Activated CD4-positive, alpha-beta T cell treated with anti-CD3 and anti-CD28 coated beads for 1 hour (primary cell): ENCODE measurements around the gene PDE3B.
"Not testable (repeated sequence)": the region's sequence is repeated elsewhere in the genome, so short reads cannot be mapped to it uniquely, and the experiment has no call there.

ENCODE experiments used
- DNase-seq: peaks from one replicate; pipeline ENCODE4 v3.0.0-alpha.2; 2020

The PDE3B gene

DNA sequence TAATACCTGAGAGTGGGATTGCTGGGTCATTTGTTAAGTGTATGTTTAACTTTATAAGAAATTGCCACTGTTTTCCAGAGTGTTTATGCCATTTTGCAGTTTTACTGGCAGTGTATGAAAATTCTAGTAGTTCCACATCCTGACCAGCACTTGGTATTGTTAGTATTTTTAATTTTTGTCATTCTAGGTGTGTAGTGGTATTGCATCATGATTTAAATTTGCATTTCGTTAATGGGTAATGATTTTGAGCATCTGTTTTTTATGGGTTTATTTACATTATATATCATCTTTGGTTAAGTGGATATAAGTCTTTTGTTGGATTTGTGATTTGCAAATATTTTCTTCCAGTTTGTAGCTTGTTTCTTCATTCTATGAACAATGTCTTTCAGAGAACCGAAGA lies 34.7 kb downstream of the PDE3B start:
- DNase-seq = no peak

DNA sequence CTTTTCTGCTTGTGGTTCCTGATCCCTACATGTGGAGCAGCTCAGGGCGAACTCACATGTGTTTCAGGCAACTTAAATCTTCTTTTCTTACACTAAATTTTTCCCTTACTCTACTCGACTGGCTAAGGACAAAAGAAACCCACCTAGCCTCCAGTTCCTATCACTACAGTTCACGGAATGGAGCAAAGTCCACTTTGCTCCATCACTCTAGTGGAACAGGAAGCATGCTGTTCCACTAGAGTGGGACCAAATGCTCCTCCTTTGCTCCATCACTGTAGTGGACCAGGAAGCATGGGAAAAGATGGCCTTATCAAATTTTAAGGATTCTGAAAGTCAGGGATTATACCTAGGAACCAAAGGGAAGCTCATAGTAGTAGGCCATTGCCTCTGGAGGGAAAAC lies 36.1 kb downstream of the PDE3B start:
- no peak for DNase-seq

GRCh38 chr11:14684234-14684915 lies 40.8 kb downstream of the PDE3B start:
- DNase-seq = not testable (repeated sequence)

DNA sequence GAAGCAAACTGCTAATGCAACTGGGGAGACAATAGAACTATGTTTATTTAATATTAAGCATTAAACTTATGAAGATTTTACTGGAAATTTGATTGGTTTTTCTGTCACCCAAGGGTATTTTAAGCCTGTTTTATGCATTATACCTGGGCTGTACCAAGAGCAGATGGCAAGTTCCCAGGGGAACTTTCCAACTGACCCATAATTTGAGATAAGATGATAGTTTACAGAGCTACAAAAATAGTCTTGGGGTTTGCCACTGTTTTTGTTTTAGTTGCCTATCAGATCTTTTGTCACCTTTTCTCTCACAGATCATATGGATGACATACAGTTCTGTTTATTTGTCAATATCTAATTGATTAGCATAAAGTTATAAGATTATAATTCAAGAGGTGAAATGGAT lies 43.9 kb downstream of the PDE3B start:
- DNase-seq = no peak

DNA sequence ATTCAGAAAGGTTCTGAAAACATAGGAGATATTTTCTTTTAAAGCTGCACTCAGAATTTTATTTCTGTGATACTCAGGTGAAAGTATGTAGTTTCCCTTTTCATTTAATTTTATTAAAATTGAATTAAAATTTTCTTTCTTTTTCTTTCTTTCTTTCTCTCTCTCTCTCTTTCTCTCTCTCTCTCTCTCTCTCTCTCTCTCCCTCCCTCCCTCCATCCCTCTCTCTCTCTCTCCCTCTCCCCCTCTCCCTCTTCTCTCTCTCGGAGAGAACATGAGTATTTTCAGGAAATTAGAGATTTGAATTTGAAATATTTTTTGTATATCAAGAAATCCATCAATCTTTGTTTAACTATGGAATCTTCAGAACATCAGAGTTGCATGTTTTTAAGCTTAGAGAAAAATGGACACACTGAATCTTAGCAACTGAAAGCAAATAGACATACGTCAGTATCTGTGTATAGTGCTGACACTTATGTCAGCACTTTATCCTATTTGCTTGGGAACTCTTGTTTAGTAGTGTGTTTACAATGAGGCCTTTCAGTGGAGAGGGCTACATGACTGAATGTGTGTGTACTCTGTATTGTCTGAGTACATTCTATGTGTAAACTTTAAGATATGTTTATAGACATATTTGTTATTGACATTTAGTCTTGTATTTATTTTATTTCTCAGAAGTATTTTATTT lies 44.5 kb downstream of the PDE3B start:
- DNase-seq = no peak

DNA sequence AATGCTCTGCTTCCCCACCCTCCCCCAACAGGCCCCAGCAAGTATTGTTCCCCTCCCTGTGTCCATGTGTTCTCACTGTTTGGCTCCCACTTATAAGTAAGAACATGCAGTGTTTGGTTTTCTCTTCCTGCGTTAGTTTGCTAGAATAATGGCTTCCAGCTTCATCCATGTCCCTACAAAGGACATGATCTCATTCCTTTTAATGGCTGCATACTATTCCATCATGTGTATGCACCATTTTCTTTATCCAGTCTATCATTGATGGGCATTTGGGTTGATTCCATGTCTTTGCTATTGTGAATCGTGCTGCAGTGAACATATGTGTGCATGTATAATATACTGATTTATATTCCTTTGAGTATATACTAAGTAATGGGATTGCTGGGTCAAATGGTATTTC lies 52.1 kb downstream of the PDE3B start:
- not testable (repeated sequence) for DNase-seq

DNA sequence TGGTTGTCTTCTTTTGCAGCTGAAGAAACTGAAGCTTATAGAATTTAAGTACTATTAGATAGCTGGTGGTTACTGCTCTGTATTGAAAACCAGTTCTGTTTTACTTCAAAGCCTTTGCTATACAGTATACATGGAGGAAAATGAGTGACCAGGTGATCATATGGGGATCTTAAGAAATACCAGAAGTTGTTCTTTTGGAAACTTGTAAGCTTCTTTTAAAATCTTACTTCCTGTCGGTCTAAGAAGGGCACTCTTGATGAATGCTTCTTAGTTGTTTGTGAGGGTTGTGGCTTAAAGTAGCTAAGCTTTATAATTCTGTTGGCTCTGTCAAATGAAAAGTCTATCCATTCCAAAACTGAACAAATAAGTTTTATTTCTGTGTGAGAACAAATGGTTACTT lies 55.2 kb downstream of the PDE3B start:
- DNase-seq = no peak

DNA sequence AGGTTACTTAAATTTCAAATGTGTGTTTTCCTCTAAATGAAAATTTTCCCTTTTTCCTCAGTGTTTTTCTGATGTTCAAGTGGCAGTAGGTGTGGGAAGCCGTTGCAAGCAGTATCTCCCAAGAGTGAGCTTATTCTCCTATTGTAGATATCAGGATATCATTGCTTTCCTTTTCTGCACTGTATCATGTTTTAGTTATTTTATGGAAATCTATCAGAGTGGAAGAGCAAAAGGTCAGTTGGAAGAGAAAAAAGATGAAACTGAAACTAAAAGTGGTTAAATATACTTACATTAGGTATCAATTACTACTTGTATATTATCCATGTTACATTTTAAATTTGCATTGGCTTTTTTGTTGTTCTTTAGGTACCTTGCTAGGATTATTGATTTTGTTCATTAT lies 57.0 kb downstream of the PDE3B start:
- no peak for DNase-seq

GRCh38 chr11:14702760-14703159 lies 59.2 kb downstream of the PDE3B start:
- DNase-seq = no peak

GRCh38 chr11:14703731-14704130 lies 60.1 kb downstream of the PDE3B start:
- DNase-seq = no peak

GRCh38 chr11:14705067-14705466 lies 61.5 kb downstream of the PDE3B start:
- no peak for DNase-seq

DNA sequence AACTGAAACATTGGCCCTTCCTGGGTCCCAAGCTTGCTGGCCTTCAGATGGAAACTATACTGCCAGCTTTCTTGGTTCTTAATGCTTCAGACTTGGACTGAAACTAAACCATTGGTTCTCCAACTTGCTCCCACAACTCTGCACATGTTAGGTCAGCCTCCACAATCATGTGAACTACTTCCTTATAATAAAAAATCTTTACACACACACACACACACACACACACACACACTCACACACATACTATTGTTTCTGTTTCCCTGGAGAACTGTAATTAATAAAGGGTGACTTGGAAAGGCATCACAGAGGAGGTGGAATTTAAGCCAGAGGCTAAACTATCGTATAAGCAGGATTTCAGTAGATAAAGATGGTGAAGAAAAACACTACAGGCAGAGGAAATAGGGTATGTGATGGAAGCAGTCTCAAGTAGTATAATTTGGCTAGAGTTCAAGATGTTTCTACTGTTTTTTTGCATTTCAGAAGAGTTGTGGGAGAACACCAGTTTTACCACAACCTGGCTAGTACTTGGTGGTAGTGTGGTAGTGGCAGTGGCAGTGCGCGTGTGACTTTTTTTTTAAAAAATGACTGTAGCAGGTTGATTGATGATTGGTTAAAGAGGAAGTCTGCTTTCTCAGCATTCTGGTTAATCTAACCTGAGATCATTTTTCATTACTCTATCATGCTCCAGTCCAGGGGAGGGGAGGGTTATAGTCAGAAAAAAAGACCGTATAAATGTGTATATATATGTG lies 70.1 kb downstream of the PDE3B start:
- no peak for DNase-seq

GRCh38 chr11:14715669-14716068 lies 72.1 kb downstream of the PDE3B start:
- DNase-seq = not testable (repeated sequence)

DNA sequence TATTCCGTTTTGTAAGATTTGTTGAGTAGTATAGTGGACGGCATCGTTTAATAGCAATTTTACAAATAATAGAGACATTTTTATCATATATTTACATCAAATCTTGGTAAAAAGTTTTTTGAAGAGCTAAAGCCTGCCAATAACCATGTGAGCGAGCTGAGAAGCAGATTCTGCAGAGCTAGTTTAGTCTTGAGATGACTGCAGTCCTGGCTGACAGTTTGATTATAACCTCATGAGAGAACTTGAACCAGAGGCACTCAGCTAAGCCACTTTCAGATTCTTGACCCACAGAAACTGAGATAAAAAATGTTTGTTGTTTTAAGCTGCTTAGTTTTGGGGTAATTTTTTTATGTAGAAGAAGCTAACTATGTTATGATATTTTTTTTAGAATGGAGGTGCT lies 78.9 kb downstream of the PDE3B start:
- no peak for DNase-seq

GRCh38 chr11:14725150-14725549 lies 81.5 kb downstream of the PDE3B start:
- DNase-seq = no peak

DNA sequence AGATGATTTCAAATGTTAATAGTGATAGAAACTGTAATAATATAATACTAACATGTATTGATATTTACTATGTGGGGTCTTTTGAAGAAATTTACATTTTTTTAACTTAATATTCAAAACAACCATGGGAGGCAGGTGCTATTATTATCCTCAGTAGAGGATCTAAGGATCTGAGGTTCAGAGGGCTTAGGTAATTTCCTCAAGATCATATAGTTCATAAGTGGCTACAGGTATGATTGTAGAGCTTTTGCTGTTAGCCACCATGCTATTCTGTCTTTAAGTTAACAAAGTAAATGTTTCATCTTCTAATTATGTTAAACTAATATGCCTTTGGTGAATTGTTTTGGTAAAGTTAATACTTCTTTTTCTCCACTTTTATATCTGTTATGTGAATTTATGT lies 83.6 kb downstream of the PDE3B start:
- no peak for DNase-seq

DNA sequence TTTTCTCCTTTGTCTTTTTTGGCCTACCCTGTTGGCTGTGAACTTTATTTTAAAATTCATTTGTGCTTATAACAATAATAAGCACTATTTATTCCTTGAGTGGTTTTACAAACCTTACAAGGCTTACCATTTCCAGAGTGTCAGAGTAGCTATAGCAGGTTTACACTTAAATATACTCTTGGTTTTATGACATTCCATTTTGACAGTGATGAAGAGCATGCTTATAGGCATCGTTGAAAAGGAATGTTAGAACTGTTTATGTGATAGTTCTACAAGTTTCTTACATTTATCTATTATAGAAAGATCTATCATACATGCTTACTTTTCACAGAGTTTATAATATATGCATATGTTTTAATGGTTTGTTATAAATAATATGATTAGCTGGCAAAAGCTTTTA lies 84.1 kb downstream of the PDE3B start:
- DNase-seq = no peak

DNA sequence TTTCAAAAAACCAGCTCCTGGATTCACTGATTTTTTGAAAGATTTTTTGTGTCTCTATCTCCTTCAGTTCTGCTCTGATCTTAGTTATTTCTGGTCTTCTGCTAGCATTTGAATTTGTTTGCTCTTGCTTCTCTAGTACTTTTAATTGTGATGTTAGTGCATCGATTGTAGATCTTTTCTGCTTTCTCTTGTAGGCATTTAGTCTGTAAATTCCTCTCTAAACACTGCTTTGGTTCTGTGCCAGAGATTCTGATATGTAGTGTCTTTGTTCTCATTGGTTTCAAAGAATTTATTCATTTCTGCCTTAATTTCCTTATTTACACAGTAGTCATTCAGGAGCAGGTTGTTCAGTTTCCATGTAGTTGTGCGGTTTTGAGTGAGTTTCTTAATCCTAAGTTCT lies 96.9 kb downstream of the PDE3B start:
- DNase-seq = not testable (repeated sequence)

GRCh38 chr11:14741195-14741594 lies 97.6 kb downstream of the PDE3B start:
- no peak for DNase-seq

DNA sequence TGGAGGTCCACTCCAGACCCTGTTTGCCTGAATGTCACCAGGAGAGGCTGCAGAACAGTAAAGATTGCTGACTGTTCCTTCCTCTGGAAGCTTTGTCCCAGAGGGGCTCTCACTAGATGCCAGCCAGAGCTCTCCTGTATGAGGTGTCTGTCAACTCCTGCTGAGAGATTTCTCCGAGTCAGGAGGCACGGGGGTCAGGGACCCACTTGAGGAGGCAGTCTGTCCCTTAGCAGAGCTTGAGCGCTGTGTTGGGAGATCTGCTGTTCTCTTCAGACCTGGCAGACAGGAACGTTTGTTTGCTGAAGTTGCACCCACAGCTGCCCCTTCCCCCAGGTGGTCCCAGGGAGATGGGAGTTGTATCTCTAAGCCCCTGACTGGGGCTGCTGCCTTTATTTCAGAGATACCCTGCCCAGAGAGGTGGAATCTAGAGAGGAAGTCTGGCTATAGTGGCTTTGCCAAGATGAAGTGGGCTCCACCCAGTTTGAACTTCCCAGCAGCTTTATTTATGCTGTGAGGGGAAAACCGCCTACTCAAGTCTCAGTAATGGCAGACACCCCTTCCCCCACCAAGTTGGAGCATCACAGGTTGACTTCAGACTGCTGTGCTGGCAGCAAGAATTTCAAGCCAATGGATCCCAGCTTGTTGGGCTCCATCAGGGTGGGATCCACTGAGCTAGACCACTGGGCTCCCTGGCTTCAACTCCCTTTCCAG lies 99.4 kb downstream of the PDE3B start:
- no peak for DNase-seq

DNA sequence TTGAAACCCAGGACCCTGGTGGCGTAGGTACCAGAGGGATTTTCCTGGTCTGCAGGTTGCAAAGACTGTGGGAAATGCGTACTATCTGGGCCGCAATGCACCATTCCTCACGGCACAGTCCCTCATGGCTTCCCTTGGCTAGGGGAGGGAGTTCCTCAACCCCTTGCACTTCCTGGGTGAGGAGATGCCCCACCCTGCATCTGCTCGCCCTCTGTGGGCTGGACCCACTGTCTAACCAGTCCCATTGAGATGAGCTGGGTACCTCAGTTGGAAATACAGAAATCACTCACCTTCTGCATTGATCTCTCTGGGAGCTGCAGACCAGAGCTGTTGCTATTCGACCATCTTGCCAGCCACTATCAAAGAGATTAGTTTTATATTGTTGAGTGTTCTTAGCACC lies 100.1 kb downstream of the PDE3B start:
- not testable (repeated sequence) for DNase-seq

- DNase-seq = no peak
Observed at GRCh38 chr11:14746857-14747395, 103.3 kb downstream of the PDE3B start.

DNA sequence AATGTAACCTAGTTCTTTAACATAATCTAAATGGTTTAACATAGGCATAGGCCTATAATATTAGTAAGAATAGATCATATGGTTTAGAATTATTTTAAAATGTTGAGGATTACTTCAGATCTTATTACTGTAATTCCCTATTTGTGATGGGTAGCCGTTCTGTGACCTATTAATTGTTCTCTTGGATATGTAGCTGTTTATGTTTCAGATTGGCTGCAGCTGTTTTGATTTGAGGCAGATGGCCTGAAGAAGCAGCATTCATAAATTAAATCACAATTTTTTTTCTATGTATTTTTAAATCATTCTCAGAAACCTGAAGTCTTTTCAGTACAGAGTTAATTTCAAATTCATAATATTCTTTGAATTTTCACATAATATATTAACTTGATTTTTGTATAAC lies 104.5 kb downstream of the PDE3B start:
- DNase-seq = no peak
